ENCODE data around the gene LDLRAD4.

- no peak for TF ChIP-seq CTCF (IDR thresholded peaks at IDR 0.05)
- no peak for TF ChIP-seq EP300 (IDR thresholded peaks at IDR 0.05)
Observed at GRCh38 chr18:13527730-13528129, 309.2 kb downstream of the LDLRAD4 start.

Measured in tibial nerve (tissue), 4 donors.